SK-N-SH treated with all-trans-retinoic acid at 6 μM for 48 hours (cell line): ENCODE results near the gene PRSS37.

Source experiments
- ARNTL ChIP-seq: fragments of 450-650 bp; formaldehyde crosslinking; IDR thresholded peaks from 2 replicates; pipeline ENCODE4 v1.5.0; 2020; ENCODE audit warnings: low read depth, mild to moderate bottlenecking, moderate library complexity, borderline replicate concordance
- GLIS3 ChIP-seq: fragments of 250-450 bp; sonication (Bioruptor Pico); IDR thresholded peaks from 2 replicates; pipeline ENCODE4 v1.5.0; 2020; ENCODE audit warnings: mild to moderate bottlenecking, moderate library complexity
- PATZ1 ChIP-seq: fragments of 250-450 bp; sonication (Bioruptor Pico); IDR thresholded peaks from 2 replicates; pipeline ENCODE4 v1.8.0; 2020; ENCODE audit warnings: mild to moderate bottlenecking, moderate library complexity, borderline replicate concordance

- TF ChIP-seq ARNTL (CRISPR knock-in tag) (no peak), GLIS3 (CRISPR knock-in tag) (no peak), PATZ1 (CRISPR knock-in tag) (no peak)
Measured at GRCh38 chr7:141860207-141860606, 18.9 kb upstream of the PRSS37 start.
